HepG2 (cell line): ENCODE results near the gene ACSM2B. TPM values are rescaled to one million over a fixed set of nuclear protein-coding genes. Genes with fewer than 3 reads are reported as not detected.

Experiments used
- GATAD1 ChIP-seq: IDR thresholded peaks from 2 replicates; pipeline ENCODE4 v1.6.1; 2016; ENCODE audit warnings: missing genetic modification reagents, missing compliant biosample characterization
- NRL ChIP-seq: sonication (generic); formaldehyde crosslinking; IDR thresholded peaks from 2 replicates; pipeline ENCODE4 v1.5.0; 2020; ENCODE audit warnings: missing genetic modification reagents, mild to moderate bottlenecking, moderate library complexity, borderline replicate concordance
- SALL2 ChIP-seq: sonication (generic); formaldehyde crosslinking; IDR thresholded peaks from 2 replicates; pipeline ENCODE4 v1.8.1; 2023; ENCODE audit warnings: mild to moderate bottlenecking, missing genetic modification reagents, inconsistent platforms
- TBX2 ChIP-seq: sonication (generic); formaldehyde crosslinking; IDR thresholded peaks from 2 replicates; pipeline ENCODE4 v1.5.0; 2020; ENCODE audit warnings: missing genetic modification reagents, mild to moderate bottlenecking, borderline replicate concordance
- ZBTB8A ChIP-seq: sonication (generic); formaldehyde crosslinking; IDR thresholded peaks from 2 replicates; pipeline ENCODE4 v1.4.0; 2020; ENCODE audit warnings: mild to moderate bottlenecking, low read depth, missing genetic modification reagents, borderline replicate concordance
- ZNF274 ChIP-seq: sonication (generic); formaldehyde crosslinking; IDR thresholded peaks from 2 replicates; pipeline ENCODE4 v1.5.1; 2020; ENCODE audit warnings: mild to moderate bottlenecking, missing genetic modification reagents
- ZNF331 ChIP-seq: sonication (generic); formaldehyde crosslinking; IDR thresholded peaks from 2 replicates; pipeline ENCODE4 v1.4.0; 2020; ENCODE audit warnings: missing genetic modification reagents
- polyA plus RNA-seq, 8 experiments: library from polyadenylated mRNA; depleted of rRNA in 3 of 8; stranded (reverse) in 7 of 8; unstranded in 1 of 8; fragments of >200 nt; fragmentation: Illumina TruSeq in 4 of 8; extraction: Trizol in 4 of 8; gene quantifications; 2 replicates each; pipeline versions ENCODE4 v1.2.1 to v1.2.3, GENCODE V29; 2011 to 2016; ENCODE audit warnings: low read depth in 4 of 8, missing spikeins in 1 of 8, mixed read lengths in 1 of 8; ENCODE audit not compliant: insufficient read depth in 1 of 8
- total RNA-seq, 5 experiments: library from RNA; depleted of rRNA; stranded (reverse); fragments of >200 nt; fragmentation: Illumina TruSeq; extraction: Trizol; gene quantifications; 2 replicates each; pipeline ENCODE4 v1.2.3, GENCODE V29; 2016; ENCODE audit warnings: low read depth in 1 of 5
- TF ChIP-seq, protein P1 (sequence below): sonication (generic); formaldehyde crosslinking; IDR thresholded peaks from 2 replicates; pipeline ENCODE4 v1.4.0; 2020; ENCODE audit warnings: missing genetic modification reagents
- TF ChIP-seq, protein P2 (sequence below): sonication (generic); formaldehyde crosslinking; IDR thresholded peaks from 2 replicates; pipeline ENCODE4 v1.5.1; 2020; ENCODE audit warnings: mild to moderate bottlenecking, moderate library complexity, missing genetic modification reagents
- TF ChIP-seq, protein P3 (sequence below): IDR thresholded peaks from 2 replicates; pipeline ENCODE4 v1.6.1; 2018; ENCODE audit warnings: missing genetic modification reagents, mild to moderate bottlenecking, missing compliant biosample characterization
- TF ChIP-seq, protein P4 (sequence below): sonication (generic); formaldehyde crosslinking; IDR thresholded peaks from 2 replicates; pipeline ENCODE4 v1.4.0; 2020; ENCODE audit warnings: missing genetic modification reagents, borderline replicate concordance
- TF ChIP-seq, protein P5 (sequence below): sonication (generic); formaldehyde crosslinking; IDR thresholded peaks from 2 replicates; pipeline ENCODE4 v1.4.0; 2020; ENCODE audit warnings: mild to moderate bottlenecking, missing genetic modification reagents
- TF ChIP-seq, protein P6 (sequence below): IDR thresholded peaks from 2 replicates; pipeline ENCODE4 v1.6.1; 2016; ENCODE audit warnings: mild to moderate bottlenecking
- TF ChIP-seq, protein P7 (sequence below): sonication (generic); IDR thresholded peaks from 2 replicates; pipeline ENCODE4 v1.6.1; 2016; ENCODE audit warnings: low read depth, borderline replicate concordance

Gene ACSM2B
- total and polyA plus RNA-seq, 2 of the 13 experiments (the other 11 are each of a cell fraction or from before 2014, with no cell fraction given): 22.9 to 34.0 TPM

DNA sequence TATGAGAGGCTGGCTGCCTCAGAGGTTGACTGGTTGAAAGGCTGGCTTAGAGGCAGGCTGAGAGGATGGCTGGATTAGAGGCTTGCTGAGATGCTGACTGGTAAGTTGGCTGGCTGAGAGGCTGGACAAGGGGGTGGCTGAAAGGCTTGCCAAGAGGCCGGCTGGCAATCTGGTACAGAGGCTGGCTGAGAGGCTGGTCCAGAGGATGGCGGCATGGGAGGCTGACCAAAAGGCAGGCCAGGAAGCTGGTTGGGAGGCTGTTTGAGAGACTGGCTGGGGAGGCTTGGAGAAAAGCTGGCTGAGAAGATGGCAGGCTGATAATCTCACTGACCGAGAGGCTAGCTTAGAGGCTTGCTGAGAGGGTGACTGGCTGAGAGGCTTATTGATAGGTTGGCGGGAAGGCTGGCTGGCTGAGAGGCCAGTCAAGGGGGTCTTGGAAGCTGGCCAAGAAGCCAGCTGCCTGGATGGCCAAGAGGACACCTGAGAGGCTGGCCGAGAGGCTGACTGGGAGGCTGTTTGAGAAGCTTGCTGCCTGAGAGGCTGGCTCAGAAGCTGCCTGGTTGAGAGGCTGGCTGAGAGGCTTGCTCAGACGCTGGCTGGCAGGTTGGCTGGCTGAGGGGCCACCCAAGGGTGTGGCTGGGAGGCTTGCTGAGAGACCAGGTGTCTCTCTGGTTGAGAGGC is 34.2 kb upstream of the ACSM2B start (continued):
- TF ChIP-seq, protein P1, sequence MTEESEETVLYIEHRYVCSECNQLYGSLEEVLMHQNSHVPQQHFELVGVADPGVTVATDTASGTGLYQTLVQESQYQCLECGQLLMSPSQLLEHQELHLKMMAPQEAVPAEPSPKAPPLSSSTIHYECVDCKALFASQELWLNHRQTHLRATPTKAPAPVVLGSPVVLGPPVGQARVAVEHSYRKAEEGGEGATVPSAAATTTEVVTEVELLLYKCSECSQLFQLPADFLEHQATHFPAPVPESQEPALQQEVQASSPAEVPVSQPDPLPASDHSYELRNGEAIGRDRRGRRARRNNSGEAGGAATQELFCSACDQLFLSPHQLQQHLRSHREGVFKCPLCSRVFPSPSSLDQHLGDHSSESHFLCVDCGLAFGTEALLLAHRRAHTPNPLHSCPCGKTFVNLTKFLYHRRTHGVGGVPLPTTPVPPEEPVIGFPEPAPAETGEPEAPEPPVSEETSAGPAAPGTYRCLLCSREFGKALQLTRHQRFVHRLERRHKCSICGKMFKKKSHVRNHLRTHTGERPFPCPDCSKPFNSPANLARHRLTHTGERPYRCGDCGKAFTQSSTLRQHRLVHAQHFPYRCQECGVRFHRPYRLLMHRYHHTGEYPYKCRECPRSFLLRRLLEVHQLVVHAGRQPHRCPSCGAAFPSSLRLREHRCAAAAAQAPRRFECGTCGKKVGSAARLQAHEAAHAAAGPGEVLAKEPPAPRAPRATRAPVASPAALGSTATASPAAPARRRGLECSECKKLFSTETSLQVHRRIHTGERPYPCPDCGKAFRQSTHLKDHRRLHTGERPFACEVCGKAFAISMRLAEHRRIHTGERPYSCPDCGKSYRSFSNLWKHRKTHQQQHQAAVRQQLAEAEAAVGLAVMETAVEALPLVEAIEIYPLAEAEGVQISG (CRISPR knock-in tag): peak; percentile 40
- TF ChIP-seq, protein P2, sequence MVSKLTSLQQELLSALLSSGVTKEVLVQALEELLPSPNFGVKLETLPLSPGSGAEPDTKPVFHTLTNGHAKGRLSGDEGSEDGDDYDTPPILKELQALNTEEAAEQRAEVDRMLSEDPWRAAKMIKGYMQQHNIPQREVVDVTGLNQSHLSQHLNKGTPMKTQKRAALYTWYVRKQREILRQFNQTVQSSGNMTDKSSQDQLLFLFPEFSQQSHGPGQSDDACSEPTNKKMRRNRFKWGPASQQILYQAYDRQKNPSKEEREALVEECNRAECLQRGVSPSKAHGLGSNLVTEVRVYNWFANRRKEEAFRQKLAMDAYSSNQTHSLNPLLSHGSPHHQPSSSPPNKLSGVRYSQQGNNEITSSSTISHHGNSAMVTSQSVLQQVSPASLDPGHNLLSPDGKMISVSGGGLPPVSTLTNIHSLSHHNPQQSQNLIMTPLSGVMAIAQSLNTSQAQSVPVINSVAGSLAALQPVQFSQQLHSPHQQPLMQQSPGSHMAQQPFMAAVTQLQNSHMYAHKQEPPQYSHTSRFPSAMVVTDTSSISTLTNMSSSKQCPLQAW: peak; percentile 20; the same call in 1 of the 2 replicates
- TF ChIP-seq ZNF331: peak; percentile 42; the same call in 1 of the 2 replicates
- no peak for TF ChIP-seq GATAD1
- TF ChIP-seq, protein P3, sequence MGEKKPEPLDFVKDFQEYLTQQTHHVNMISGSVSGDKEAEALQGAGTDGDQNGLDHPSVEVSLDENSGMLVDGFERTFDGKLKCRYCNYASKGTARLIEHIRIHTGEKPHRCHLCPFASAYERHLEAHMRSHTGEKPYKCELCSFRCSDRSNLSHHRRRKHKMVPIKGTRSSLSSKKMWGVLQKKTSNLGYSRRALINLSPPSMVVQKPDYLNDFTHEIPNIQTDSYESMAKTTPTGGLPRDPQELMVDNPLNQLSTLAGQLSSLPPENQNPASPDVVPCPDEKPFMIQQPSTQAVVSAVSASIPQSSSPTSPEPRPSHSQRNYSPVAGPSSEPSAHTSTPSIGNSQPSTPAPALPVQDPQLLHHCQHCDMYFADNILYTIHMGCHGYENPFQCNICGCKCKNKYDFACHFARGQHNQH (CRISPR knock-in tag): peak; percentile 69; the same call in 1 of the 2 replicates
- TF ChIP-seq, protein P4, sequence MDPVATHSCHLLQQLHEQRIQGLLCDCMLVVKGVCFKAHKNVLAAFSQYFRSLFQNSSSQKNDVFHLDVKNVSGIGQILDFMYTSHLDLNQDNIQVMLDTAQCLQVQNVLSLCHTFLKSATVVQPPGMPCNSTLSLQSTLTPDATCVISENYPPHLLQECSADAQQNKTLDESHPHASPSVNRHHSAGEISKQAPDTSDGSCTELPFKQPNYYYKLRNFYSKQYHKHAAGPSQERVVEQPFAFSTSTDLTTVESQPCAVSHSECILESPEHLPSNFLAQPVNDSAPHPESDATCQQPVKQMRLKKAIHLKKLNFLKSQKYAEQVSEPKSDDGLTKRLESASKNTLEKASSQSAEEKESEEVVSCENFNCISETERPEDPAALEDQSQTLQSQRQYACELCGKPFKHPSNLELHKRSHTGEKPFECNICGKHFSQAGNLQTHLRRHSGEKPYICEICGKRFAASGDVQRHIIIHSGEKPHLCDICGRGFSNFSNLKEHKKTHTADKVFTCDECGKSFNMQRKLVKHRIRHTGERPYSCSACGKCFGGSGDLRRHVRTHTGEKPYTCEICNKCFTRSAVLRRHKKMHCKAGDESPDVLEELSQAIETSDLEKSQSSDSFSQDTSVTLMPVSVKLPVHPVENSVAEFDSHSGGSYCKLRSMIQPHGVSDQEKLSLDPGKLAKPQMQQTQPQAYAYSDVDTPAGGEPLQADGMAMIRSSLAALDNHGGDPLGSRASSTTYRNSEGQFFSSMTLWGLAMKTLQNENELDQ (CRISPR knock-in tag): no peak
- peak; percentile 50; the same call in 1 of the 2 replicates for TF ChIP-seq TBX2 (CRISPR knock-in tag)
- TF ChIP-seq ZNF274 (CRISPR knock-in tag): peak; percentile 67
- TF ChIP-seq, protein P5, sequence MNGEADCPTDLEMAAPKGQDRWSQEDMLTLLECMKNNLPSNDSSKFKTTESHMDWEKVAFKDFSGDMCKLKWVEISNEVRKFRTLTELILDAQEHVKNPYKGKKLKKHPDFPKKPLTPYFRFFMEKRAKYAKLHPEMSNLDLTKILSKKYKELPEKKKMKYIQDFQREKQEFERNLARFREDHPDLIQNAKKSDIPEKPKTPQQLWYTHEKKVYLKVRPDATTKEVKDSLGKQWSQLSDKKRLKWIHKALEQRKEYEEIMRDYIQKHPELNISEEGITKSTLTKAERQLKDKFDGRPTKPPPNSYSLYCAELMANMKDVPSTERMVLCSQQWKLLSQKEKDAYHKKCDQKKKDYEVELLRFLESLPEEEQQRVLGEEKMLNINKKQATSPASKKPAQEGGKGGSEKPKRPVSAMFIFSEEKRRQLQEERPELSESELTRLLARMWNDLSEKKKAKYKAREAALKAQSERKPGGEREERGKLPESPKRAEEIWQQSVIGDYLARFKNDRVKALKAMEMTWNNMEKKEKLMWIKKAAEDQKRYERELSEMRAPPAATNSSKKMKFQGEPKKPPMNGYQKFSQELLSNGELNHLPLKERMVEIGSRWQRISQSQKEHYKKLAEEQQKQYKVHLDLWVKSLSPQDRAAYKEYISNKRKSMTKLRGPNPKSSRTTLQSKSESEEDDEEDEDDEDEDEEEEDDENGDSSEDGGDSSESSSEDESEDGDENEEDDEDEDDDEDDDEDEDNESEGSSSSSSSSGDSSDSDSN: peak; percentile 64; the same call in 1 of the 2 replicates
- TF ChIP-seq SALL2: peak; percentile 30; the same call in 1 of the 2 replicates
- TF ChIP-seq, protein P6, sequence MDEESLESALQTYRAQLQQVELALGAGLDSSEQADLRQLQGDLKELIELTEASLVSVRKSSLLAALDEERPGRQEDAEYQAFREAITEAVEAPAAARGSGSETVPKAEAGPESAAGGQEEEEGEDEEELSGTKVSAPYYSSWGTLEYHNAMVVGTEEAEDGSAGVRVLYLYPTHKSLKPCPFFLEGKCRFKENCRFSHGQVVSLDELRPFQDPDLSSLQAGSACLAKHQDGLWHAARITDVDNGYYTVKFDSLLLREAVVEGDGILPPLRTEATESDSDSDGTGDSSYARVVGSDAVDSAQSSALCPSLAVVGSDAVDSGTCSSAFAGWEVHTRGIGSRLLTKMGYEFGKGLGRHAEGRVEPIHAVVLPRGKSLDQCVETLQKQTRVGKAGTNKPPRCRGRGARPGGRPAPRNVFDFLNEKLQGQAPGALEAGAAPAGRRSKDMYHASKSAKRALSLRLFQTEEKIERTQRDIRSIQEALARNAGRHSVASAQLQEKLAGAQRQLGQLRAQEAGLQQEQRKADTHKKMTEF: peak; percentile 60; the same call in 1 of the 2 replicates
- no peak for TF ChIP-seq ZBTB8A
- TF ChIP-seq, protein P7, sequence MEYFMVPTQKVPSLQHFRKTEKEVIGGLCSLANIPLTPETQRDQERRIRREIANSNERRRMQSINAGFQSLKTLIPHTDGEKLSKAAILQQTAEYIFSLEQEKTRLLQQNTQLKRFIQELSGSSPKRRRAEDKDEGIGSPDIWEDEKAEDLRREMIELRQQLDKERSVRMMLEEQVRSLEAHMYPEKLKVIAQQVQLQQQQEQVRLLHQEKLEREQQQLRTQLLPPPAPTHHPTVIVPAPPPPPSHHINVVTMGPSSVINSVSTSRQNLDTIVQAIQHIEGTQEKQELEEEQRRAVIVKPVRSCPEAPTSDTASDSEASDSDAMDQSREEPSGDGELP: peak; percentile 89
- peak; percentile 56; the same call in 1 of the 2 replicates for TF ChIP-seq NRL (CRISPR knock-in tag)
